GM12874 (cell line): ENCODE measurements around the gene KLF13.

ENCODE experiments used
- CTCF ChIP-seq: IDR thresholded peaks from 2 replicates; pipeline ENCODE4 v1.5.1; 2011; ENCODE audit warnings: low read depth, mild to moderate bottlenecking, control low read depth, low read length, moderate library complexity; ENCODE audit not compliant: insufficient read depth

Gene KLF13

GRCh38 chr15:31311735-31312619 is 14.7 kb upstream of the KLF13 start:
- TF ChIP-seq CTCF, result no peak

GRCh38 chr15:31313223-31313622 is 13.4 kb upstream of the KLF13 start:
- TF ChIP-seq CTCF, result no peak

DNA sequence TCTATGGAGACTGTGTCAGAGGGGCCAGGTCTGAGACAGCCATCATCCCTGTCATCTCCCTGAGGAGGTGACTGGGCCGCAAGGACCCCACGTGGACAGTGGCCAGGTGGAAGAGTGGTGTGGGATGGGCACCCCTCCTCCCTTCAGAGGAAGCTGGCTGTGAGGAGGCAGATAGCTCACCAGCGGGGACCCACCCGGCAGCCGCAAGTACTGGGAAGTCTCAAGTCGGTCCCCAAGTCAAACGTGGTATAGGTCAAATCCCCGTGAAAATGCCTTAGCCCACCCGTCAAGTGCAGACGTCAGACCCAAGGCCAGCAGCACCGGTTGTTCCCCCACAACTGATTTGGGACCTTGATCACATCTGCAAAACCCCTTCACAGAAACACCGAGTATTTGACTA is 12.3 kb upstream of the KLF13 start:
- TF ChIP-seq CTCF, result no peak

GRCh38 chr15:31316135-31316795 is 10.4 kb upstream of the KLF13 start:
- no peak for TF ChIP-seq CTCF

GRCh38 chr15:31317017-31317416 is 9.6 kb upstream of the KLF13 start:
- no peak for TF ChIP-seq CTCF

GRCh38 chr15:31317421-31318327 is 9.0 kb upstream of the KLF13 start:
- no peak for TF ChIP-seq CTCF

DNA sequence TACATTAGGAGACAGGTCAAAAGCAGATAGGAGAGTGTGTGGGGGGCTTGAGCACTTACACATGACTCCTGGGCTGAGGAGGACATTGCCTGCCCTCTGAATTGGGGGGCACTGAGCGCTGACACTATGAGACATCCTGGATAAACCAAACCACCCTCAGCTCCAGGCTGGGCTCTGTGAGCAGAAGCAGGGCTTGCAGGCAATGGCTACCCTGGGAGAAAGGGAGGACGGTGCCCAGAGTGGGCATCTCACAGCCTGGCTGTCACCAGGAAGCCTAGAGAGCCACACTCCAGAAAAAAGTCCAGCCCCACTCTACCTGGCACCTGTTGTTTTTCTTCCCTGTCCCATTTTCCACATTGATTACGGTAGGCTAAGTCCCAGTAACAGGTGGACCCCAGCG is 8.2 kb upstream of the KLF13 start:
- no peak for TF ChIP-seq CTCF
